Measurements from ENCODE around the gene RETSAT. TPM values are rescaled to one million over a fixed set of nuclear protein-coding genes. Genes with fewer than 3 reads are reported as not detected.

The RETSAT gene
- total and polyA plus RNA-seq, 2 of the 13 experiments (the other 11 are each of a cell fraction or from before 2014, with no cell fraction given) = 46.7 to 61.0 TPM

GRCh38 chr2:85327822-85328617 is 26.3 kb downstream of the RETSAT start, which contains the start of gene TGOLN2 (continued):
- TF ChIP-seq REXO4 (CRISPR knock-in tag; IDR thresholded peaks at IDR 0.05; ENCODE audit: borderline replicate concordance) (no peak), ZNF432 (CRISPR knock-in tag; IDR thresholded peaks at IDR 0.05; ENCODE audit: borderline replicate concordance) (no peak), ISX (CRISPR knock-in tag; conservative IDR thresholded peaks at IDR 0.05) (peak; percentile 95), KAT7 (CRISPR knock-in tag; IDR thresholded peaks at IDR 0.05; ENCODE audit: borderline replicate concordance) (peak; percentile 97), BCL3 (CRISPR knock-in tag; IDR thresholded peaks at IDR 0.05) (peak; percentile 76), MAFG (CRISPR knock-in tag; IDR thresholded peaks at IDR 0.05) (no peak), CERS6 (CRISPR knock-in tag; IDR thresholded peaks at IDR 0.05) (peak; percentile 63; the same call in 1 of the 2 replicates), SNRNP70 (IDR thresholded peaks at IDR 0.05; ENCODE audit: low read depth, low read length) (no peak), CHD4 (IDR thresholded peaks at IDR 0.05; ENCODE audit: borderline replicate concordance, low read length) (no peak), ZFP1 (CRISPR knock-in tag; IDR thresholded peaks at IDR 0.05) (peak; percentile 79; the same call in 1 of the 2 replicates), ZNF510 (CRISPR knock-in tag; IDR thresholded peaks at IDR 0.05; ENCODE audit: low read depth) (peak; percentile 99; the same call in 1 of the 2 replicates), EHMT2 (IDR thresholded peaks at IDR 0.05; ENCODE audit: borderline replicate concordance, low read depth, low read length) (no peak), ESRRA (CRISPR knock-in tag; IDR thresholded peaks at IDR 0.05; ENCODE audit: low read depth) (peak; percentile 54; the same call in 1 of the 2 replicates), DNMT1 (CRISPR knock-in tag; IDR thresholded peaks at IDR 0.05) (peak; percentile 88; the same call in 1 of the 2 replicates), EP300 (IDR thresholded peaks at IDR 0.05; ENCODE audit: low read depth in 2 of 2, low read length in 2 of 2) (peak; percentile 35 to 43; a peak in 3 of 4 replicates), EP300 (CRISPR knock-in tag; IDR thresholded peaks at IDR 0.05; ENCODE audit: borderline replicate concordance) (peak; percentile 55), ZEB1 (IDR thresholded peaks at IDR 0.05; ENCODE audit: insufficient replicate concordance, low read depth) (peak; percentile 29), HNRNPUL1 (IDR thresholded peaks at IDR 0.05; ENCODE audit: low read depth, low read length) (no peak), ZBTB26 (CRISPR knock-in tag; IDR thresholded peaks at IDR 0.05; ENCODE audit: borderline replicate concordance) (peak; percentile 94), SKI (IDR thresholded peaks at IDR 0.05; ENCODE audit: partially characterized antibody) (peak; percentile 71), ETS1 (CRISPR knock-in tag; IDR thresholded peaks at IDR 0.05) (peak; percentile 91; the same call in 1 of the 2 replicates), ZNF180 (CRISPR knock-in tag; IDR thresholded peaks at IDR 0.05; ENCODE audit: borderline replicate concordance, low read depth) (0 out of 2 replicates have a peak, but pooled peaks have one; percentile 90), STAT5B (CRISPR knock-in tag; IDR thresholded peaks at IDR 0.05) (no peak; the same call in 1 of the 2 replicates), SOX5 (CRISPR knock-in tag; IDR thresholded peaks at IDR 0.05; ENCODE audit: borderline replicate concordance) (peak; percentile 71)

Data from HepG2 (cell line).